NCI-H2196 treated with DMSO at 0.1 percent for 48 hours (cell line): ENCODE results near the gene HNRNPAB.
"Not testable (repeated sequence)": the region's sequence is repeated elsewhere in the genome, so short reads cannot be mapped to it uniquely, and the experiment has no call there.

Experiments used
- DNase-seq: peaks from one replicate; lab custom pipeline; 2025; ENCODE audit not compliant: unreplicated experiment; lab: John Stamatoyannopoulos, UW

The HNRNPAB gene

DNA sequence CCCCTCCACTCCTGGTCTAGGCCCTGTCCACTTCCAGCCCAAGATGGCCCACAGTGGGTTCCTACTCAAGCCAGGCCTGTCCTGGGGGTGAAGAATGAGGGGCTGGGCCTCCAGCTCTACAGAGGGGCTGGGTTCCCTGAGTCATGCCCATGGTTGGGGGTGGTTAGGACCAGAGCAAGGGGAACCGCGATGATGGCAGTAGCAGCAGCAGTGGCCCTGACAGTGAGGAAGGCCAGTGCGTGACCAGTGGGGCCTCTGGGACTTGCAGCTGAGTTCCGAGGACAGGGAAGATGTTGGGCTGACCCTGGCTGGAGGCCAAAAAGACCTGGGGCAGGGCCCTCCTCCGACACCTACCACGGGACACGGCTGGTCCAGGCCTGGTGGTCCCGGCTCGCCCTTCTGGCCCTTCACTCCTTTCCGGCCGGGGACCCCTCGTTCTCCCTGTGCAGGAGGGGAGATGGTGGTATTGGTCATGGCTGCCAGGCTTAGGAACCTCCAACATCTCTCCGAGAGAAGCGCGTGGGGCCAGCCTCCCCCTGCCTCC, 37.4 kb downstream of the HNRNPAB start:
- DNase-seq: no peak

DNA sequence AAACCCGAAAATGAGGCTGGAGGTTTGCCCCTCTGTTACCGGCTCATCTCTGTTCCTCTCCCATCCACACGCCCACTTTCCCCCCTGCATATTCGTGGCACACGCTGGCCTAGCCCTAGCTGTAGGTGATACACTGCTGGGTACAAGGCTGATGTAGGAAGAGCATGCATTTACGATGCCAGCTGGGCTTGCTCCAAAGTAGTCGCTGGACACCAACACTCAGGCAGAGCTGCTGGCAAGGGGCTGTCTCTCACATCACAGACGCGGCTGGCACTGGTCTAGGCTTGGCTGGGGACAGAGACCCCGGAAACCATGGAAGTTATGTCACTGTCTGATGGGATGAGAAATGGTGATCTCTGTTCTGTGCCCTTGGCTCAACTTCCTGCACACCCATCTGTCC, 38.1 kb downstream of the HNRNPAB start:
- no peak for DNase-seq

DNA sequence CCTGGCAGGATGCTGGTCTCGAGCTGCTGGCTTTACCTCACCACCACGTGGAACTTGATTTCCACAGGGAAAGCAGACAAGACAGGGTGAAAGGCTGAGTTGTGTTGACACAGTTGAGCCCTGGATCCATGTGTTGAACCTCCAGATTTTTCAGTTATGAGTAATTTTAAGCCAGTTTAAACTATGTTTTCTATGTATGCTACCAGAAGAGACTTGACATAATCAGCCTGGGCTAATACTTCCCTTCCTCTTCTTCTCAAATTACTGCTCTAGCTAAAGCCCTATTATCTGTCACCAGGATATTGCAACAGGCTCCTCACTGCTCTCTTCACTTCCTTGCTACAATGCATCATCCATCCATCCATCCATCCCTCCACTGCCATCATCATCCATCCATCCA, 40.2 kb downstream of the HNRNPAB start:
- DNase-seq: no peak

DNA sequence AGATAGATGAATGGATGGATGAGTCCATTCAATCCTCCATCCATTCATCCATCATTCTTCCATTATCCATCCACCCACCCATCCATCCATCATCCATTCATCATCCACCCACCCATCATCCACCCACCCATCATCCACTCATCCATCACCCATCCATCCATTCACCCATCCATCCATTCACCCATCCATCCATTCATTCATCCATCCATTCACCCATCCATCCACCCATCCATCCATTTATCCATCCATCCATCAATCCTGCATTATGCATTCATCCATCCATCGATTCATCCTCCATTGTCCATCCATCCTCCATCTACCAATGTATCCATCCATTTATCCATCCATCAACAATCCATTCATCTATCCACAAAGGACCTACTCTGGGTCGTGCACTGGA, 41.1 kb downstream of the HNRNPAB start:
- DNase-seq: no peak

DNA sequence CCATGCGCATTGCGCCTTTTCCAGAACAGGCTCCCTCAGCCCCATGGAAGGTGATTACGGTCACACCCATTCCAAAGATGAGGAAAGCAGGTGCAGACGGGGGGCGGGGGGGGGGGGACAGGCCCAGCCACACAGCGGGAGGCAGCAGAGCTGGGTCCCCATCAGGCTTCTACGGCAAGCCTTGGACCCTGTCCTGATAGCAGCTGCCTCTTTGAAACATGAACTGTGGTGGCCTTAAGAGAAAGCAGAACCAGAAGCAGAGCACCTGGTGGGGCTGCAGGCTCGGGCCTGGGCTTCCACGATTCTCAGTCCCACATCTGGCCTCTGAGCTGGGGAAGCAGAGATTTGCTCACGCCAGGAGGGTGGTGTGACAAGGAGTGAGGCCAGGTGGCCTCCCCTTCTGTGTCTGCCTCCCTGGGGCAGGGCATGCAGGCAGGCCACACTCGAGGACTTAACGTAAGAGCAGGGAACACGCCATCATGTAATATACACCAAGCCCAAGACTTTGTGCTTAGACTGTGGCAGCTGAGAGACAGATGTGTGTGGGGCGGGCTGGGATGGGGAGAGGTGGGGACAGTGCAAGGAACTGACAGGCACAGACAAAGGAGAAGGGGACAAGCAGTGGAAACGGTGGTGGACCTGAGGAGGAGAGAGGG, 42.4 kb downstream of the HNRNPAB start:
- DNase-seq: no peak

DNA sequence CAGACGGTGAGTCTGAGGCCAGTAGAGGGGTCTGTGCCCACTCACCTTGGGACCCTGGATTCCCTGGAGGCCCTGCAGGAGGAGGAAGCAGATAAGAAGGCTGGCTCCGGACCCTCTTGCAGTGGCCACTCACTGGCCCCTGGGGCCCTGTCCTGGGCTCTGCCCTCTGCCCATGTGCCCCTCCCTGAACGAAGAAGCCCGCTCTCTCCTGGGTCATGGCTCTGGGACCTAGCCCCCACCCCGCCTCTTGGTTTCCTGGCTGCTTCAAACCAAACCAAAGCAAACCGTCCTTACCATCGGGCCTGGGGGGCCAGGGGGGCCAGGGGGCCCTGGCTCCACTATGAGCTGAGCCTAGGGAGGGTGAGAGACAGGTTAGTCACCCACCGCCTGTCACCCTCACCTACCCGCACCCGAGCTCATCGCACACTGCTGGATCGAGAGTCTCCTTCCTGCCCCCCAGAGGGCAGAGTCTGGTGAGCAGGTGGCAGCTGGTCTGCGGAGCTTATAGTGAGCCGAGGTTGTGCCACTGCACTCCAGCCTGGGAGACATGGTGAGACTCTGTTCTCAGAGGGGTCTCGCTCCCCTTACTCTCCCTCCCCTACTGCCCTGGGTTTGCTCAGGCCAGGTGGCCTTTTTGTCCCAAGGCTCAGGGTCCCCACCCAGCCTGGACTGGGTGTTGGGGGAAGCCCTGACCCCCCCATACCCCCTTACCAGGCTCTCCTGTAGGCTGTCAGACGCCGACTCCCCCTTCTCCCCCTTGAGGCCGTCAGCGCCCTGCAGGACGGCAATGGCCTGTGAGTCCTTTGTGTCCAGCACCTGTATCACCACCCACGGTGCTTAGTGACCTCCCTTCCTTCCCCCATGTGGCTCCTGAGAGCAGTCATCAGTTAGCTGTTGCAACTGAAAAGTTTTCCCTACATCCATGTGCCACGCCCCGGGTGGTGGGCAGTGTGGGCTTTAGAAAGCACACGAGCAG, 43.4 kb downstream of the HNRNPAB start:
- no peak for DNase-seq

DNA sequence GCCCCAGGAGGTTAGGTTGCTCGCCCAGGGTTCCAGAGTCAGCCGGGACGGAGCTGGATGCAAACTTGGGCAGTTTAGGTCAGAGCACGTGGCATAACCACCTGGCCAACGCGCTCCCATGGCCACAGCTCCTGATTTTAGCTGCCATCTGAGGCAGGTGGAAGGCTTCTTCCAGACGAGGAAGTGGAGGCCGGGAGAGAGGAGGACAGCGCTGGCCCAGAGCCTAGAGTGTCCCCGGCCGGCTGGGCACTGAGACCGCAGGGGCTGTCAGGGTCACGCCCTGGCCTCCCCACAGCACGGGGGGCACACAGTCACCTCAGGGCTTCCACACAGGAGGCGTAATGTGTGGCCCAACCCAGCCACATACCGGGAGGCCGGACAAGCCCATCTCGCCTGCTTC, 44.4 kb downstream of the HNRNPAB start:
- DNase-seq: no peak

DNA sequence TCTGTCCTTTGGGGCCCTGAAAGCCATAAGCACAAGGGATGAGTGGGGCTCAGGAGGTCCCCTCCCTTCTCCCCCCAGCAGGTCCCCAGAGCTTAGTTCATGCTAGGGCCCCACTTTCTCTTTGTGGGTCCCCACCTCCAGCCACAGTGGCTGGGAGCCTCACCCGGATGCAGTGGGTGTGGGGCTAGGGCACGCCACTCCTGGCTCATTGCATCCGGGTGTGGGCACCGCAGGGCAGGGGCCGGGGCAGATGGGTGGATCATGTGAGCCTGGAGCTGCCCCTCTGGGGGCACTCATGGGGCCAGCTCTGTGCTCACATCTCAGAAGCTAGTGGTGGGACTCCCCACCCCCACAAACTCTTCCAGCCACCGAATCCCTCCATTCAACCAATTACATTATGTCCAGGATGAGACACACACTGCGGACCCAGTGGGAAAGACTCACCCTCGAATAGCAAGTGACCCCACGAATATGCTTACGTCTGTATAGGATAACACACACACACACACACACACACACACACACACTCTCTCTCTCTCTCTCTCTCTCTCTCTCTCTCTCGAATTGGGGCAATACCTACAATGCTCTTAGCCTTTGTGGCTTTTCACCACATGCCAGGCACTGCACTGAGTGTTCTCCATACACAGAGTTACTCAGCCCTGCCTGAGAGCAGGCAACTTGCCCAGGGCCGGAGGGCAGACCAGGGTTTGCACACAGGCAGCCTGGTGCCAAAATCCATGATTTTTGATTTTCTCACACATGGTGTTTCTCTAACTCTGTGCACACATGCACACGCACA, 45.1 kb downstream of the HNRNPAB start:
- no peak for DNase-seq

DNA sequence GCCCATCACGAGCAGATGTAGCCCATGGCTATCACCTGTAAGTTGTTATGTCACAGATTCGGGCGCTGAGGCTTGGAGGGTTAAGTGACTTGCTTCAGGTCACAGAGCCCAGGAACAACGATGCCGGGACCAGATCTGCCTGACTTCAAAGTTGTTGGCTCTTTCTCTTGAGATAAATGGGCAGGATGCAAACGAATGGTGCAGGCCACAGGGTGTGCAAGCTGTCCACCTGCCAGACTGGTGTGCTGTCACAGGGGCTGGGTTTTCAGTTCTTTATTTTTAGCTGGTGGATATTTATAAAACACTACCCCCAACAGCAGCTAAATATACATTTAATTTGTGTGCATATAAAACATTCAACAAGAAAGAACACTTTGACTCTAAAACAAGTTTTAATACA, 45.9 kb downstream of the HNRNPAB start:
- no peak for DNase-seq

DNA sequence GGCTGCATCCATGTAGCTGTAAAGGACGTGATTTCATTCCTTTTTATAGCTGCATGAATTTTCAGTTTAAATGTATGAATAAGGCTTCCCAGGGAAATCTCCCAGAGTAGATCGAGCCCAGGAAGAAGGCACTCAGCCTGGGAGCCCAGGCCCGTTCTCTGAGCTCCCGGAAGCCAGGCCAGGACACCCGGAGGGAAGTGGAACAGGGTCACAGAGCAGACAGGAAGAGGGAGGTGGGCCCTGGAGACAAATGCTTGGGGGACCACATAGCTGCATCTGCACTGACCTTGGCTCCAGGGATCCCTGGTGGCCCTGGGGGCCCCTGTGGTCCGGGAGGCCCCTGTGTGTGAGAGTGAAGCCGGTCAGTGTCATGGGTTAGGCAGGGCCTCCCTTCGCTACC, 47.9 kb downstream of the HNRNPAB start:
- no peak for DNase-seq

DNA sequence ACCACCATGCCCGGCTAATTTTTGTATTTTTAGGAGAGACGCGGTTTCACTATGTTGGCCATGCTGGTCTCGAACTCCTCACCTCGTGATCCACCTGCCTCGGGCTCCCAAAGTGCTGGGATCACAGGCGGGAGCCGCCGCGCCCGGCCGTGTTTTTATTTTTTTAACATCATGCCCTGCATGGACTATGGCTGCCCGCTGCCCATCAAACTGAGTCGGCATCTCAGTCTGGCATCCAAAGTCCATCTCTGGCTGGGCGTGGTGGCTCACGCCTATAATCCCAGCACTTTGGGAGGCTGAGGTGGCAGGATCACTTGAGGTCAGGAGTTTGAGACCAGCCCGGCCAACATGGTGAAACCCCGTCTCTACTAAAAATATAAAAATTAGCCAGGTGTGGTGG, 49.3 kb downstream of the HNRNPAB start:
- DNase-seq: not testable (repeated sequence)

DNA sequence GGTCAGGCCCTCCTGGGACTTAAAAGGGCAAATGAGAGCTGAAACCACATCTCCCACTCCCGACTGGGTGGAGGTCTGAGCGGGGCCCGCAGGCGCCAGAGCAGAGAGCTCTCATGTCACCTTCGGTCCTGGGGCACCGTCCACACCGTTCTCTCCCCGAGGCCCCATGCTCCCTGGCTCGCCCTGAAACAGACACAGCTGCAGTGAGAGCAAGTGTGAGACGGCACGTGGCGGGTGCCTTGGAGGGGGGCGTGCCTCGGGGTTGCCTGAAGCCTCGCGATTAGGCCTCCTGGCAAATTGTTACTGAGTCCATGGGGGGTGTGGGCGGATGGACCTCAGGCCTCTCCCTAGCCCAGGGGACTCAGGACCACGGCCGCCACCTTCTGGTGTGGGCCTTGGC, 52.4 kb downstream of the HNRNPAB start:
- no peak for DNase-seq

DNA sequence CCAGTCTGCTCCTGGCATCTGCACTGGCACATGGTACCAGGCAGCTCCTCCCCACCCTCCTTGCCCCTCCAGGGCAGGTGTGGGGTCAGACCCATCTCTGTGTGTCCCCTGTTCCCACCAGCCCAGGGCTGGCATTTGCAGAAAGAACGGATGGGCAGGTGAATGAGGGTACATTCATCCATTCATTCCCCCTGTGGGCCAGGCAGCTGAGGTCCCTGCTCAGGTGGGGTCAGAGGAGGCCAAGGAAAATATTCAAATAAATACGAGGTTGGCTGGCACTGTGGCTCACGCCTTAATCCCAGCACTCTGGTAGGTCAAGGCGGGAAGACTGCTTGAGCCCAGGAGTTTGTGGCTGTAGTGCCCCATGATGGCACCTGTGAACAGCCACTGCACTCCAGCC, 53.3 kb downstream of the HNRNPAB start:
- DNase-seq: no peak

DNA sequence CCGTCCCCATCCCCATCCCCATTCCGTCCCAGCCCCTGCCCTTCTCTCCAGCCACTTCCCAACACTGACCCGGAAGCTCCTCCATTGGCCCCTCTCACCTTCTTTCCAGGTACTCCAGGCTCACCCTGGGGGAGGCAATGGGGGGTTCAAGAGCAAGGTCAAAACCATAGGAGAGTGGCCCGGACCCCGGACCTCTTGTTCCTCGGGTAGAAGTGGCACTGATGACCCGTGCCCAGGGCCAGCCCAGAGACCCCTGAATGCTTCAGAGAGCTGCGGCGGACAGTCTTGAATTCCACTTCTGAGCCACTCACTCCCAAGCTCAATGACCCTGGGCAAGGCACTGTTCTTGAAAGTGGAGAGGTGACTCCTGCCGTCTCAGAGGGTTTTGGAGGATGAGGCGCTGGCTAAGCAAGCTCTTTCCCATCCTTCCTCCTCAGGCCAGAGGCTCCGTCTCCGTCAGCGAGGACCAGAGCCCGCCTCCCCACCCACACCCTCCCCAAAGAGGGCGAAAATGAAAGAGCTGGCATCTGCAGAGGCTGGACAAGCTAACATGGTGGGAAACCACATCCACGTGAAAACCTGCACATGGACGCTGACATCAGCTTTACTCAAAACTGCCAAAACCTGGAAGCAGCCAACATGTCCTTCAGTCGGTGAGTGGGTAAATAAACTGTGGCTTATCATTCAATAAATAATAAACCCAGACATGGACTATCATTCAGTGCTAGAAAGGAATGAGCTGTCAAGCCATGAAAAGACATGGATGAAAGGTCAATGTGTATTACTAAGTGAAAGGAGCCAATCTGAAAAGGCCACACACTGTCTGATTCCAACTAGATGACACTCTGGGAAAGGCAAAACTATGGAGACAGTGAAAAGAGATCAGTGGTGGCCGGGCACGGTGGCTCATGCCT, 55.5 kb downstream of the HNRNPAB start:
- no peak for DNase-seq
